Fibroblast of lung (primary cell): Measurements from ENCODE around the gene ADM. TPM values are rescaled to one million over a fixed set of nuclear protein-coding genes. Genes with fewer than 3 reads are reported as not detected.

ENCODE experiments used
- DNase-seq, 2 donors: peaks; one replicate each; pipeline versions ENCODE4 v3.0.0 to v3.0.0-alpha.2; 2010; ENCODE audit warnings: low read depth in 2 of 2
- H2AFZ ChIP-seq: 2 replicates; pipeline ENCODE4 v1.5.1; 2012; ENCODE audit warnings: low read length, control low read depth, inconsistent platforms
- H3K27ac ChIP-seq: 2 replicates; pipeline ENCODE4 v1.5.1; 2011; ENCODE audit warnings: low read length, control low read depth; ENCODE audit not compliant: insufficient read depth
- H3K27me3 ChIP-seq: 2 replicates; pipeline ENCODE4 v1.5.1; 2011; ENCODE audit warnings: mild to moderate bottlenecking, low read length; ENCODE audit not compliant: control insufficient read depth, insufficient read depth
- H3K36me3 ChIP-seq: 2 replicates; pipeline ENCODE4 v1.5.1; 2011; ENCODE audit warnings: low read length; ENCODE audit not compliant: control insufficient read depth, insufficient read depth
- H3K4me1 ChIP-seq: 2 replicates; pipeline ENCODE4 v1.5.1; 2011; ENCODE audit warnings: low read length; ENCODE audit not compliant: control insufficient read depth, insufficient read depth; ENCODE audit errors: extremely low read depth
- H3K4me2 ChIP-seq: 2 replicates; pipeline ENCODE4 v1.5.1; 2011; ENCODE audit warnings: low read length, control low read depth; ENCODE audit not compliant: insufficient read depth; ENCODE audit errors: extremely low read depth
- H3K4me3 ChIP-seq, 4 experiments: fragments of 200-600 bp in 1 of 4; sonication (generic) in 1 of 4; replicated peaks in 1 of 4; 2 replicates each; pipeline ENCODE4 v1.5.1; 2011 to 2016; ENCODE audit warnings: low read length in 4 of 4, low read depth in 3 of 4, mild to moderate bottlenecking in 3 of 4, control low read depth in 2 of 4, inconsistent platforms in 1 of 4, mixed read lengths in 1 of 4; ENCODE audit not compliant: insufficient read depth in 1 of 4; ENCODE audit errors: control extremely low read depth in 1 of 4
- H3K79me2 ChIP-seq: 2 replicates; pipeline ENCODE4 v1.5.1; 2012; ENCODE audit warnings: mild to moderate bottlenecking, low read length, inconsistent platforms; ENCODE audit not compliant: control insufficient read depth, insufficient read depth
- H3K9ac ChIP-seq: 2 replicates; pipeline ENCODE4 v1.5.1; 2011; ENCODE audit warnings: mild to moderate bottlenecking, low read length, control low read depth; ENCODE audit not compliant: insufficient read depth
- H3K9me3 ChIP-seq: 2 replicates; pipeline ENCODE4 v1.5.1; 2012; ENCODE audit warnings: low read depth, low read length; ENCODE audit not compliant: control insufficient read depth, insufficient read depth
- H4K20me1 ChIP-seq: 2 replicates; pipeline ENCODE4 v1.5.1; 2011; ENCODE audit warnings: low read length; ENCODE audit not compliant: control insufficient read depth, insufficient read depth; ENCODE audit errors: extremely low read depth
- EZH2 ChIP-seq: IDR thresholded peaks from 2 replicates; pipeline ENCODE4 v1.5.1; 2012; ENCODE audit warnings: low read length, control low read depth, mild to moderate bottlenecking; ENCODE audit errors: missing control alignments
- polyA plus RNA-seq, 2 donors: library from polyadenylated mRNA; depleted of rRNA in 1 of 2; stranded (reverse) in 1 of 2; unstranded in 1 of 2; fragments of >200 nt; gene quantifications; 2 replicates each; pipeline ENCODE4 v1.2.1, GENCODE V29; 2011 to 2012; ENCODE audit warnings: missing spikeins in 1 of 2
- total RNA-seq: library from RNA; depleted of rRNA; stranded (reverse); fragments of >200 nt; gene quantifications from 2 replicates; pipeline ENCODE4 v1.2.1, GENCODE V29; 2014
- TF ChIP-seq, protein P1 (sequence below), 2 donors: IDR thresholded peaks in 1 of 2; conservative IDR thresholded peaks in 1 of 2; 1 replicate in 1 of 2; 2 replicates in 1 of 2; pipeline ENCODE4 v1.5.1; 2011 to 2012; ENCODE audit warnings: low read length in 2 of 2, control low read depth in 1 of 2, inconsistent platforms in 1 of 2, low read depth in 1 of 2, mild to moderate bottlenecking in 1 of 2

The ADM gene
- total and polyA plus RNA-seq, 2 donors (not counting 1 experiment from before 2014, with no cell fraction given): 989 to 1,010 TPM

- Histone ChIP-seq H3K4me1 (peaks cover 9% of the 10 kb centered on the region), H3K27ac (no peak overlapping the region), H3K4me2 (no peak overlapping the region), H3K36me3 (no peaks in the 10 kb centered on the region), H3K79me2 (peaks cover 31% of the 10 kb centered on the region), H3K9ac (no peak overlapping the region), H4K20me1 (no peaks in the 10 kb centered on the region), H2AFZ (no peak overlapping the region), H3K9me3 (no peaks in the 10 kb centered on the region), H3K27me3 (no peaks in the 10 kb centered on the region), H3K4me3 (no peak overlapping the region)
- no peak for TF ChIP-seq EZH2
- peak in 1 of 2 donors; percentile 19 for DNase-seq
Observed at GRCh38 chr11:10265936-10266335, 38.9 kb upstream of the ADM start.

- Histone ChIP-seq H3K4me1 (peaks cover 6% of the 10 kb centered on the region), H3K79me2 (peaks cover 26% of the 10 kb centered on the region), H3K36me3 (no peaks in the 10 kb centered on the region), H3K4me3 (no peak overlapping the region), H4K20me1 (no peaks in the 10 kb centered on the region), H3K9ac (no peak overlapping the region), H2AFZ (no peak overlapping the region), H3K9me3 (no peaks in the 10 kb centered on the region), H3K27ac (no peak overlapping the region), H3K27me3 (no peaks in the 10 kb centered on the region), H3K4me2 (no peak overlapping the region)
- TF ChIP-seq, protein P1, sequence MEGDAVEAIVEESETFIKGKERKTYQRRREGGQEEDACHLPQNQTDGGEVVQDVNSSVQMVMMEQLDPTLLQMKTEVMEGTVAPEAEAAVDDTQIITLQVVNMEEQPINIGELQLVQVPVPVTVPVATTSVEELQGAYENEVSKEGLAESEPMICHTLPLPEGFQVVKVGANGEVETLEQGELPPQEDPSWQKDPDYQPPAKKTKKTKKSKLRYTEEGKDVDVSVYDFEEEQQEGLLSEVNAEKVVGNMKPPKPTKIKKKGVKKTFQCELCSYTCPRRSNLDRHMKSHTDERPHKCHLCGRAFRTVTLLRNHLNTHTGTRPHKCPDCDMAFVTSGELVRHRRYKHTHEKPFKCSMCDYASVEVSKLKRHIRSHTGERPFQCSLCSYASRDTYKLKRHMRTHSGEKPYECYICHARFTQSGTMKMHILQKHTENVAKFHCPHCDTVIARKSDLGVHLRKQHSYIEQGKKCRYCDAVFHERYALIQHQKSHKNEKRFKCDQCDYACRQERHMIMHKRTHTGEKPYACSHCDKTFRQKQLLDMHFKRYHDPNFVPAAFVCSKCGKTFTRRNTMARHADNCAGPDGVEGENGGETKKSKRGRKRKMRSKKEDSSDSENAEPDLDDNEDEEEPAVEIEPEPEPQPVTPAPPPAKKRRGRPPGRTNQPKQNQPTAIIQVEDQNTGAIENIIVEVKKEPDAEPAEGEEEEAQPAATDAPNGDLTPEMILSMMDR (conservative IDR thresholded peaks at IDR 0.05 in 1 of 2, IDR thresholded peaks at IDR 0.05 in 1 of 2; ENCODE audit: low read depth in 1 of 2, low read length in 2 of 2): no peak
- no peak for TF ChIP-seq EZH2
- DNase-seq: no peak
Observed at GRCh38 chr11:10267821-10268220, 37.1 kb upstream of the ADM start.

DNA sequence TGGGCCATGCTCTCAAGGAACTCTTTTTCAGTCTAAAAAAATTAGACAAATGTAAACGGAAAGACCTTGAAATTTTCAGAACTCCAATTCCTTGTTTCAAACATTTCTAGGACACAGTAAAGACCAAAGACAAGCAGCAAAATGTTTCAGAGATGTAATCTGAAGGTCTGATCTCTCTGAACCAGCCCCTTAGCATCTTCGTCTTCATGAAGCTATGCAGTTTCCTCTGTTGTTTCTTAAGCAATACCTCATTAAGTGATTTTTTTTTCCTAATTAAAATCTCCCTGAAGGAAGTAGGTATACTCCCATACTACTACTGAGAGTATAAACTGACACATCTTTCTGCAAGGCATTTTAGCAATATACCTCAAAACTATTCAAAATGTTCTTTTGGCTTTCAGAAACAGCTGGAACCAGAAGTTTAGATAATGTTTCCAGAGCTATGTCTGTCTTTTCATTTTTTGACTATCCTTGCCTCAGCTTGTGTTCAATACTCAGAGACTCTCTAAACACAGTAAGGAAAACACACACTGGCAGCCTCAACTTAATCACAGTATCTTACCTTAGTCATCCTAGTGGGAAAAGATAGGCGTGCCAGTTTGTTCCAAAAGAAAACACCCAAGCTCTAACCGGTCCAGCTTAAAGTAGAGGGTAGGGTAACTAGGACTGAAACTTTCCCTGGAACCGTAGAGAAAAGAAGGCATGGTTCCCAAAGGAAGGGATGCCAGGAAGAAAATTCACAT, 36.0 kb upstream of the ADM start:
- H2AFZ ChIP-seq: no peak overlapping the region
- H3K27ac ChIP-seq: no peak overlapping the region
- TF ChIP-seq EZH2: no peak
- TF ChIP-seq, protein P1 (conservative IDR thresholded peaks at IDR 0.05 in 1 of 2, IDR thresholded peaks at IDR 0.05 in 1 of 2; ENCODE audit: low read depth in 1 of 2, low read length in 2 of 2): no peak
- peak; percentile 5 to 27 for DNase-seq
- H3K4me2 ChIP-seq: no peak overlapping the region
- peaks cover 25% of the 10 kb centered on the region for H3K79me2 ChIP-seq
- H3K9ac ChIP-seq: no peak overlapping the region
- no peaks in the 10 kb centered on the region for H4K20me1 ChIP-seq
- no peaks in the 10 kb centered on the region for H3K9me3 ChIP-seq
- no peaks in the 10 kb centered on the region for H3K36me3 ChIP-seq
- H3K27me3 ChIP-seq: no peaks in the 10 kb centered on the region
- no peak overlapping the region for H3K4me3 ChIP-seq
- H3K4me1 ChIP-seq: peaks cover 2% of the 10 kb centered on the region
